IMR-90 (cell line): ENCODE results near the gene HDAC6. TPM values are rescaled to one million over a fixed set of nuclear protein-coding genes. Genes with fewer than 3 reads are reported as not detected.

Source experiments
- ATAC-seq: fragments of 200-7000 bp; cut with Tn5 transposase; 2 replicates; pipeline ENCODE4 v1.9.1; 2020; ENCODE audit warnings: low read depth, mild to moderate bottlenecking, moderate library complexity
- BruUV-seq: library from RNA; stranded (reverse); fragments of 400-500 nt; replicated peaks from 2 replicates; lab custom pipeline; 2021; lab: Mats Ljungman, UMichigan
- CTCF ChIA-PET: fragments of 300-600 bp; formaldehyde crosslinking; extraction: SDS; loops from one replicate; lab custom pipeline; 2021; ENCODE audit warnings: antibody characterized with exemption; lab: Yijun Ruan, JAX
- POLR2A ChIA-PET: fragments of 300-600 bp; sonication (Branson Sonifier 250); formaldehyde crosslinking; loops from one replicate; lab custom pipeline; 2022; ENCODE audit warnings: antibody characterized with exemption; ENCODE audit not compliant: unreplicated experiment; lab: Charles Lee
- DNase-seq: peaks from one replicate; pipeline ENCODE4 v3.0.0; 2013
- H2AFZ ChIP-seq: replicated peaks from 2 replicates; pipeline ENCODE3; 2013; ENCODE audit warnings: low read length, mild to moderate bottlenecking; ENCODE audit not compliant: poor library complexity
- H2AK5ac ChIP-seq: 2 replicates; pipeline ENCODE4 v1.6.1; 2013; ENCODE audit warnings: low read depth, low read length, inconsistent platforms
- H2AK9ac ChIP-seq: replicated peaks from 2 replicates; pipeline ENCODE3; 2013; ENCODE audit warnings: mild to moderate bottlenecking, low read depth, low read length, moderate library complexity; ENCODE audit not compliant: poor library complexity
- H2BK120ac ChIP-seq: 2 replicates; pipeline ENCODE4 v1.6.1; 2013; ENCODE audit warnings: low read depth, low read length, inconsistent platforms
- H2BK15ac ChIP-seq: 3 replicates; pipeline ENCODE4 v1.6.1; 2013; ENCODE audit warnings: low read depth, low read length, inconsistent platforms
- H2BK20ac ChIP-seq: 2 replicates; pipeline ENCODE4 v1.6.1; 2013; ENCODE audit warnings: low read depth, mild to moderate bottlenecking, inconsistent platforms, low read length, moderate library complexity
- H2BK5ac ChIP-seq: 2 replicates; pipeline ENCODE4 v1.6.1; 2013; ENCODE audit warnings: mild to moderate bottlenecking, low read depth, low read length, inconsistent platforms; ENCODE audit not compliant: poor library complexity, severe bottlenecking
- H3K14ac ChIP-seq: replicated peaks from 2 replicates; pipeline ENCODE4 v1.6.1; 2013; ENCODE audit warnings: low read depth, low read length, inconsistent platforms
- H3K18ac ChIP-seq: 2 replicates; pipeline ENCODE4 v1.6.1; 2013; ENCODE audit warnings: low read depth, low read length, control low read depth
- H3K23ac ChIP-seq: 2 replicates; pipeline ENCODE4 v1.6.1; 2013; ENCODE audit warnings: low read depth, low read length, inconsistent platforms
- H3K27ac ChIP-seq: 2 replicates; pipeline ENCODE4 v1.5.1; 2013; ENCODE audit warnings: mild to moderate bottlenecking, control low read depth, low read length; ENCODE audit not compliant: insufficient read depth
- H3K27me3 ChIP-seq: 2 replicates; pipeline ENCODE4 v1.6.1; 2013; ENCODE audit warnings: low read length; ENCODE audit not compliant: control insufficient read depth, insufficient read depth
- H3K36me3 ChIP-seq: 2 replicates; pipeline ENCODE4 v1.6.1; 2013; ENCODE audit warnings: low read length, mixed read lengths; ENCODE audit not compliant: control insufficient read depth, insufficient read depth
- H3K4ac ChIP-seq: 2 replicates; pipeline ENCODE4 v1.6.1; 2013; ENCODE audit warnings: low read depth, low read length, inconsistent platforms
- H3K4me1 ChIP-seq: 2 replicates; pipeline ENCODE4 v1.6.1; 2013; ENCODE audit warnings: low read length, mixed read lengths; ENCODE audit not compliant: control insufficient read depth, insufficient read depth
- H3K4me2 ChIP-seq: 2 replicates; pipeline ENCODE4 v1.6.1; 2013; ENCODE audit warnings: low read depth, mild to moderate bottlenecking, control low read depth, low read length, moderate library complexity
- H3K4me3 ChIP-seq: 2 replicates; pipeline ENCODE4 v1.5.1; 2013; ENCODE audit warnings: low read depth, mild to moderate bottlenecking, control low read depth, low read length, moderate library complexity; ENCODE audit not compliant: insufficient read depth
- H3K56ac ChIP-seq: 2 replicates; pipeline ENCODE4 v1.6.1; 2013; ENCODE audit warnings: low read length, inconsistent platforms; ENCODE audit not compliant: insufficient read depth; ENCODE audit errors: extremely low read depth
- H3K79me1 ChIP-seq, 2 experiments: 2 replicates each; pipeline ENCODE4 v1.6.1; 2013; ENCODE audit warnings: low read length in 2 of 2, inconsistent platforms in 1 of 2, low read depth in 1 of 2
- H3K9ac ChIP-seq: 2 replicates; pipeline ENCODE4 v1.6.1; 2013; ENCODE audit warnings: low read depth, low read length, control low read depth
- H3K9me1 ChIP-seq: 2 replicates; pipeline ENCODE4 v1.6.1; 2013; ENCODE audit warnings: low read length, inconsistent platforms; ENCODE audit not compliant: insufficient read depth
- H3K9me3 ChIP-seq: 2 replicates; pipeline ENCODE4 v1.6.1; 2013; ENCODE audit warnings: low read length; ENCODE audit not compliant: control insufficient read depth, insufficient read depth
- H4K20me1 ChIP-seq: 2 replicates; pipeline ENCODE4 v1.6.1; 2013; ENCODE audit warnings: low read length, inconsistent platforms; ENCODE audit not compliant: insufficient read depth
- H4K5ac ChIP-seq: 2 replicates; pipeline ENCODE4 v1.6.1; 2013; ENCODE audit warnings: mild to moderate bottlenecking, low read depth, low read length, control low read depth
- H4K8ac ChIP-seq, 2 experiments: 2 replicates each; pipeline ENCODE4 v1.6.1; 2013; ENCODE audit warnings: low read depth in 2 of 2, low read length in 2 of 2, control low read depth in 1 of 2, inconsistent platforms in 1 of 2
- H4K91ac ChIP-seq: 2 replicates; pipeline ENCODE4 v1.6.1; 2013; ENCODE audit warnings: low read depth, low read length, inconsistent platforms; ENCODE audit not compliant: insufficient read depth
- BHLHE40 ChIP-seq: fragments of 150-350 bp; IDR thresholded peaks from 2 replicates; pipeline ENCODE4 v1.6.1; 2016; ENCODE audit warnings: mild to moderate bottlenecking, low read depth, low read length
- CEBPB ChIP-seq: IDR thresholded peaks from 2 replicates; pipeline ENCODE4 v1.6.1; 2012; ENCODE audit warnings: low read depth, low read length, improper control_type of control experiment
- CHD1 ChIP-seq: IDR thresholded peaks from 2 replicates; pipeline ENCODE4 v1.6.1; 2012; ENCODE audit warnings: low read depth, low read length, improper control_type of control experiment
- CTCF ChIP-seq: conservative IDR thresholded peaks from 2 replicates; pipeline ENCODE4 v1.5.1; 2012; ENCODE audit warnings: mild to moderate bottlenecking, low read depth, low read length, improper control_type of control experiment
- ELK1 ChIP-seq: fragments of 150-350 bp; IDR thresholded peaks from 2 replicates; pipeline ENCODE4 v1.6.1; 2016; ENCODE audit warnings: low read depth, mild to moderate bottlenecking, low read length, moderate library complexity, borderline replicate concordance
- MAFK ChIP-seq: IDR thresholded peaks from 2 replicates; pipeline ENCODE4 v1.6.1; 2012; ENCODE audit warnings: low read depth, low read length, improper control_type of control experiment
- MXI1 ChIP-seq: IDR thresholded peaks from 2 replicates; pipeline ENCODE4 v1.6.1; 2012; ENCODE audit warnings: low read depth, mild to moderate bottlenecking, low read length, moderate library complexity, borderline replicate concordance
- NFE2L2 ChIP-seq: fragments of 150-350 bp; IDR thresholded peaks from 2 replicates; pipeline ENCODE4 v1.6.1; 2016; ENCODE audit warnings: low read depth, mild to moderate bottlenecking, low read length
- POLR2A ChIP-seq: IDR thresholded peaks from 2 replicates; pipeline ENCODE4 v1.6.1; 2012; ENCODE audit warnings: mild to moderate bottlenecking, low read depth, low read length
- RAD21 ChIP-seq: IDR thresholded peaks from 2 replicates; pipeline ENCODE4 v1.6.1; 2012; ENCODE audit warnings: low read length, improper control_type of control experiment
- RFX5 ChIP-seq: IDR thresholded peaks from 2 replicates; pipeline ENCODE4 v1.8.0; 2012; ENCODE audit warnings: low read depth, mild to moderate bottlenecking, low read length, moderate library complexity
- SMC3 ChIP-seq: fragments of 150-350 bp; IDR thresholded peaks from 2 replicates; pipeline ENCODE4 v1.6.1; 2016; ENCODE audit warnings: low read depth, mild to moderate bottlenecking, antibody characterized with exemption, low read length, moderate library complexity
- USF2 ChIP-seq: fragments of 150-350 bp; IDR thresholded peaks from 2 replicates; pipeline ENCODE4 v1.6.1; 2017; ENCODE audit warnings: mild to moderate bottlenecking, antibody characterized with exemption, low read length, low read depth
- WGBS, 2 experiments: methylation state at CpG; one replicate each; pipeline versions ENCODE4 v1.1.5 to v1.1.7; 2013; ENCODE audit warnings: missing lambda C conversion rate in 2 of 2; ENCODE audit not compliant: insufficient read length in 1 of 2; ENCODE audit errors: extremely low coverage in 2 of 2; 5-methylcytosine and 5-hydroxymethylcytosine counted together
- dilution Hi-C: fragments of 300-500 bp; cut with HindIII; formaldehyde crosslinking; loops from one replicate; pipeline ENCODE4 v1.14.3; 2018; ENCODE audit warnings: low sequenced_read_pairs; ENCODE audit not compliant: unreplicated experiment
- in situ Hi-C: fragments of 300-500 bp; cut with MboI; formaldehyde crosslinking; loops from 3 replicates; pipeline ENCODE4 v1.14.3; 2019; ENCODE audit warnings: low sequenced_read_pairs, inconsistent platforms, mixed read lengths
- intact Hi-C: fragments of 100-400 bp; cut with micrococcal nuclease; formaldehyde crosslinking; loops from 2 replicates; pipeline ENCODE4 v1.10.0; 2022
- polyA plus RNA-seq, 3 experiments: library from polyadenylated mRNA; depleted of rRNA; stranded (reverse); fragments of >200 nt; gene quantifications; 2 replicates each; pipeline ENCODE4 v1.2.3, GENCODE V29; 2012; ENCODE audit warnings: low replicate concordance in 1 of 3
- total RNA-seq: library from RNA; depleted of rRNA; stranded (reverse); fragments of >200 nt; gene quantifications from 2 replicates; pipeline ENCODE4 v1.2.3, GENCODE V29; 2012

HDAC6 gene
- total and polyA plus RNA-seq, 2 of the 4 experiments (the other 2 are of a cell fraction), result 16.8 to 26.3 TPM

GRCh38 chrX:48772602-48773001 is 29.3 kb upstream of the HDAC6 start:
- Histone ChIP-seq H3K27ac (no peak overlapping the region), H3K9me1 (no peaks in the 10 kb centered on the region), H3K56ac (no peak overlapping the region), H2AK9ac (no peak overlapping the region), H3K9me3 (no peaks in the 10 kb centered on the region), H3K4ac (no peak overlapping the region), H3K14ac (no peak overlapping the region), H3K4me3 (no peak overlapping the region), H2AK5ac (no peak overlapping the region), H2BK120ac (no peak overlapping the region), H2BK5ac (no peak overlapping the region), H4K20me1 (no peaks in the 10 kb centered on the region), H3K18ac (no peak overlapping the region), H3K9ac (no peak overlapping the region), H3K23ac (no peak overlapping the region), H3K4me1 (no peaks in the 10 kb centered on the region), H4K91ac (no peak overlapping the region), H3K4me2 (no peak overlapping the region), H4K8ac (no peak overlapping the region), H3K27me3 (peaks cover 6% of the 10 kb centered on the region), H3K79me1 (no peaks in the 10 kb centered on the region), H2AFZ (no peak overlapping the region), H2BK15ac (no peak overlapping the region), H4K5ac (no peak overlapping the region), H3K36me3 (no peaks in the 10 kb centered on the region), H2BK20ac (no peak overlapping the region)
- DNase-seq (no peak), ATAC-seq (no peak)
- POLR2A ChIA-PET, result no interaction called here
- dilution Hi-C loops (no loop called here), intact Hi-C loops (no loop called here), in situ Hi-C loops (no loop called here)
- TF ChIP-seq CTCF, result no peak
- TF ChIP-seq SMC3, result no peak
- no peak for TF ChIP-seq CHD1
- TF ChIP-seq MAFK, result no peak
- no peak for TF ChIP-seq MXI1
- no peak for TF ChIP-seq BHLHE40
- TF ChIP-seq USF2, result no peak
- no peak for TF ChIP-seq NFE2L2
- no peak for TF ChIP-seq RFX5
- no peak for TF ChIP-seq RAD21
- TF ChIP-seq CEBPB, result no peak
- TF ChIP-seq ELK1, result no peak
- TF ChIP-seq POLR2A, result no peak
- CTCF ChIA-PET, result no interaction called here
- WGBS, 2 experiments, result 60% methylated on average over 1 of the region's 6 CpGs; no CpG with 5 or more reads in 1 of the 2 experiments
- BruUV-seq, result no TSS peak
